Hepatocyte (in vitro differentiated cells): ENCODE results near the gene DLEC1.

Experiments
- EZH2 ChIP-seq: fragments of 200-600 bp; sonication (generic); IDR thresholded peaks from 2 replicates; pipeline ENCODE4 v1.6.1; 2016; ENCODE audit warnings: antibody characterized with exemption, mild to moderate bottlenecking, borderline replicate concordance
- EZH2phosphoT487 ChIP-seq: fragments of 200-600 bp; sonication (generic); IDR thresholded peaks from one replicate; pipeline ENCODE4 v1.6.1; 2018; ENCODE audit warnings: antibody characterized with exemption, mild to moderate bottlenecking, low read depth, moderate library complexity; ENCODE audit not compliant: unreplicated experiment, severe bottlenecking
- TF ChIP-seq, protein P1 (sequence below): fragments of 200-600 bp; sonication (generic); IDR thresholded peaks from 2 replicates; pipeline ENCODE4 v1.5.1; 2016; ENCODE audit warnings: antibody characterized with exemption, mild to moderate bottlenecking; ENCODE audit not compliant: poor library complexity

DNA sequence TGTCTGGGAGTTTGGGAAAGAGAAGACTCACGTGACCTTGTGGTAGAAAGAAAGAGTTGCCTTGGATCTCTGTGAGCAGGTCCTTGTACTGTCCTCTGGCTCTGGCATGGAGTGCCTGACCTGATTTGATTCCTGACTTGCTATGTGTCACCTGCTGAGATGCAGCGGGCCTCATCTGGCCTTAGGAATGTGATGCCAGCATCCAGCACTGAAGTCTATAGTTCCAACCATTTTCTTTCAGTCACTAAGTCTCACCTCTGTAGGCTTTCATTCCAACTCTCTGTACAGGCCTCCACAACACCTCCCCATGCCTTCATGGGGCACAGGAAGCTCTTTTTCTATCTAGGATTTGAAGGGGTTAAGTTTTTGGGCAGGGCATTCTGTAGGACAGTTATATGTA lies 114.2 kb downstream of the DLEC1 start:
- TF ChIP-seq, protein P1, sequence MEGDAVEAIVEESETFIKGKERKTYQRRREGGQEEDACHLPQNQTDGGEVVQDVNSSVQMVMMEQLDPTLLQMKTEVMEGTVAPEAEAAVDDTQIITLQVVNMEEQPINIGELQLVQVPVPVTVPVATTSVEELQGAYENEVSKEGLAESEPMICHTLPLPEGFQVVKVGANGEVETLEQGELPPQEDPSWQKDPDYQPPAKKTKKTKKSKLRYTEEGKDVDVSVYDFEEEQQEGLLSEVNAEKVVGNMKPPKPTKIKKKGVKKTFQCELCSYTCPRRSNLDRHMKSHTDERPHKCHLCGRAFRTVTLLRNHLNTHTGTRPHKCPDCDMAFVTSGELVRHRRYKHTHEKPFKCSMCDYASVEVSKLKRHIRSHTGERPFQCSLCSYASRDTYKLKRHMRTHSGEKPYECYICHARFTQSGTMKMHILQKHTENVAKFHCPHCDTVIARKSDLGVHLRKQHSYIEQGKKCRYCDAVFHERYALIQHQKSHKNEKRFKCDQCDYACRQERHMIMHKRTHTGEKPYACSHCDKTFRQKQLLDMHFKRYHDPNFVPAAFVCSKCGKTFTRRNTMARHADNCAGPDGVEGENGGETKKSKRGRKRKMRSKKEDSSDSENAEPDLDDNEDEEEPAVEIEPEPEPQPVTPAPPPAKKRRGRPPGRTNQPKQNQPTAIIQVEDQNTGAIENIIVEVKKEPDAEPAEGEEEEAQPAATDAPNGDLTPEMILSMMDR: no peak
- no peak for TF ChIP-seq EZH2
- TF ChIP-seq EZH2phosphoT487: no peak
